EL (cell line): Measurements from ENCODE around the gene UBE2V1.

Experiments
- DNase-seq: peaks from one replicate; pipeline ENCODE4 v3.0.0-alpha.2; 2016

The UBE2V1 gene

GRCh38 chr20:50042370-50043313 is 70.3 kb downstream of the UBE2V1 start:
- DNase-seq = no peak

GRCh38 chr20:50041246-50041873 is 71.6 kb downstream of the UBE2V1 start:
- no peak for DNase-seq

- no peak for DNase-seq
Observed at GRCh38 chr20:50040432-50041245, 72.3 kb downstream of the UBE2V1 start.

GRCh38 chr20:50039706-50040431 is 73.1 kb downstream of the UBE2V1 start:
- no peak for DNase-seq

GRCh38 chr20:50038574-50038991 is 74.4 kb downstream of the UBE2V1 start:
- DNase-seq = no peak

- no peak for DNase-seq
Observed at GRCh38 chr20:50038169-50038568, 74.8 kb downstream of the UBE2V1 start.

- no peak for DNase-seq
Observed at GRCh38 chr20:50037575-50037974, 75.4 kb downstream of the UBE2V1 start.

- DNase-seq = no peak
Observed at GRCh38 chr20:50037123-50037522, 75.8 kb downstream of the UBE2V1 start.

- no peak for DNase-seq
Observed at GRCh38 chr20:50036703-50037102, 76.2 kb downstream of the UBE2V1 start.

- peak; percentile 35 for DNase-seq
Observed at GRCh38 chr20:50034567-50035180, 78.3 kb downstream of the UBE2V1 start.

- DNase-seq = no peak
Observed at GRCh38 chr20:50032955-50033666, 79.8 kb downstream of the UBE2V1 start.
